ENCODE results near the gene IL7R.
"Not testable (repeated sequence)": the region's sequence is repeated elsewhere in the genome, so short reads cannot be mapped to it uniquely, and the experiment has no call there.

Gene IL7R

GRCh38 chr5:35842856-35843255 is 13.8 kb upstream of the IL7R start:
- no peak for DNase-seq

- DNase-seq, result not testable (repeated sequence)
Observed at GRCh38 chr5:35845508-35845907, 11.2 kb upstream of the IL7R start.

- no peak for DNase-seq
Observed at GRCh38 chr5:35847491-35847890, 9.2 kb upstream of the IL7R start.

GRCh38 chr5:35847961-35848360 is 8.7 kb upstream of the IL7R start:
- no peak for DNase-seq

- no peak for DNase-seq
Observed at GRCh38 chr5:35849860-35850259, 6.8 kb upstream of the IL7R start.

GRCh38 chr5:35850967-35851680 is 5.6 kb upstream of the IL7R start:
- peak; percentile 76 for DNase-seq

GRCh38 chr5:35852084-35852734 is 4.5 kb upstream of the IL7R start:
- peak; percentile 93 for DNase-seq

- DNase-seq, result no peak
Observed at GRCh38 chr5:35852773-35853172, 3.9 kb upstream of the IL7R start.

- DNase-seq, result peak; percentile 91
Observed at GRCh38 chr5:35853631-35854030, 3.1 kb upstream of the IL7R start.

GRCh38 chr5:35854248-35854647 is 2.4 kb upstream of the IL7R start:
- DNase-seq, result no peak

- DNase-seq, result no peak
Observed at GRCh38 chr5:35855187-35855586, 1.5 kb upstream of the IL7R start.

- not testable (repeated sequence) for DNase-seq
Observed at GRCh38 chr5:35856186-35856764, 416 bp upstream of the IL7R start.

- peak; percentile 94 for DNase-seq
Observed at GRCh38 chr5:35857606-35858205, 1.0 kb downstream of the IL7R start.

- no peak for DNase-seq
Observed at GRCh38 chr5:35859101-35859661, 2.5 kb downstream of the IL7R start.

- DNase-seq, result no peak
Observed at GRCh38 chr5:35860686-35861085, 4.0 kb downstream of the IL7R start.

GRCh38 chr5:35861718-35862117 is 5.0 kb downstream of the IL7R start:
- no peak for DNase-seq

GRCh38 chr5:35862126-35862525 is 5.4 kb downstream of the IL7R start:
- DNase-seq, result no peak

- peak; percentile 44 for DNase-seq
Observed at GRCh38 chr5:35863159-35863558, 6.5 kb downstream of the IL7R start.

GRCh38 chr5:35867998-35868397 is 11.3 kb downstream of the IL7R start:
- DNase-seq, result no peak

- DNase-seq, result peak; percentile 65
Observed at GRCh38 chr5:35869685-35870277, 13.1 kb downstream of the IL7R start.

GRCh38 chr5:35870605-35871004 is 13.9 kb downstream of the IL7R start:
- DNase-seq, result no peak

GRCh38 chr5:35876454-35876853 is 19.8 kb downstream of the IL7R start:
- DNase-seq, result peak; percentile 50

- peak; percentile 89 for DNase-seq
Observed at GRCh38 chr5:35876922-35877321, 20.2 kb downstream of the IL7R start.

Data from inflammatory macrophage treated with lipopolysaccharide for 4 hours (primary cell).